Endothelial cell of umbilical vein (primary cell): ENCODE results near the gene CEP120. TPM values are rescaled to one million over a fixed set of nuclear protein-coding genes. Genes with fewer than 3 reads are reported as not detected.

Source experiments
- BruUV-seq: library from RNA; stranded (reverse); fragments of 400-500 nt; replicated peaks from 2 replicates; lab custom pipeline; 2021; lab: Mats Ljungman, UMichigan
- CTCF ChIA-PET: fragments of 300-600, 350-600 bp; sonication (Branson Sonifier 250); formaldehyde crosslinking; loops from one replicate; lab custom pipeline; 2021; ENCODE audit warnings: antibody characterized with exemption, inconsistent platforms; lab: Charles Lee
- POLR2A ChIA-PET: fragments of 300-600, 350-600 bp; sonication (Branson Sonifier 250); formaldehyde crosslinking; loops from one replicate; lab custom pipeline; 2021; ENCODE audit warnings: antibody characterized with exemption, inconsistent platforms; lab: Charles Lee
- DNase-seq: peaks from one replicate; pipeline ENCODE4 v3.0.0-alpha.2; 2011; ENCODE audit warnings: low read depth, low spot score
- FAIRE-seq: peaks from 2 replicates; lab custom pipeline; 2011; peaks lifted over from hg19 to GRCh38; lab: Jason Lieb, UNC
- H2AFZ ChIP-seq: 2 replicates; pipeline ENCODE4 v1.6.0; 2012; ENCODE audit warnings: low read depth, low read length, control low read depth, inconsistent platforms
- H3K27ac ChIP-seq: 2 replicates; pipeline ENCODE4 v1.5.1; 2011; ENCODE audit warnings: low read depth, mild to moderate bottlenecking, control low read depth, low read length, moderate library complexity; ENCODE audit not compliant: insufficient read depth
- H3K27me3 ChIP-seq, 2 experiments: 2 replicates each; pipeline versions ENCODE4 v1.6.0 to v1.6.1; 2011; ENCODE audit warnings: low read length in 2 of 2, mixed read lengths in 1 of 2; ENCODE audit not compliant: control insufficient read depth in 2 of 2, insufficient read depth in 2 of 2
- H3K36me3 ChIP-seq, 2 experiments: 2 replicates in 1 of 2; 3 replicates in 1 of 2; pipeline ENCODE4 v1.5.1; 2011; ENCODE audit warnings: low read length in 2 of 2, mild to moderate bottlenecking in 1 of 2, moderate library complexity in 1 of 2; ENCODE audit not compliant: control insufficient read depth in 2 of 2, insufficient read depth in 2 of 2; ENCODE audit errors: extremely low read depth in 1 of 2
- H3K4me1 ChIP-seq: 3 replicates; pipeline ENCODE4 v1.5.1; 2011; ENCODE audit warnings: mild to moderate bottlenecking, low read length; ENCODE audit not compliant: control insufficient read depth, insufficient read depth; ENCODE audit errors: extremely low read depth
- H3K4me2 ChIP-seq: 2 replicates; pipeline ENCODE4 v1.6.1; 2011; ENCODE audit warnings: low read length, control low read depth, mixed read lengths; ENCODE audit not compliant: insufficient read depth
- H3K4me3 ChIP-seq, 3 experiments: fragments of 200-600 bp in 1 of 3; sonication (generic), shearing (Covaris generic) in 1 of 3; replicated peaks in 1 of 3; 2 replicates each; pipeline ENCODE4 v1.5.1; 2011 to 2016; ENCODE audit warnings: control low read depth in 3 of 3, low read length in 3 of 3, mild to moderate bottlenecking in 2 of 3, inconsistent platforms in 1 of 3, low read depth in 1 of 3, moderate library complexity in 1 of 3; ENCODE audit not compliant: insufficient read depth in 1 of 3
- H3K79me2 ChIP-seq: 2 replicates; pipeline ENCODE4 v1.6.0; 2012; ENCODE audit warnings: low read length, inconsistent platforms; ENCODE audit not compliant: control insufficient read depth, insufficient read depth
- H3K9ac ChIP-seq: replicated peaks from 2 replicates; pipeline ENCODE3; 2011; ENCODE audit warnings: low read length, control low read depth; ENCODE audit not compliant: insufficient read depth; ENCODE audit errors: extremely low read depth
- H3K9me1 ChIP-seq: replicated peaks from 3 replicates; pipeline ENCODE4 v1.6.0; 2011; ENCODE audit warnings: mild to moderate bottlenecking, low read length; ENCODE audit not compliant: control insufficient read depth, insufficient read depth; ENCODE audit errors: extremely low read depth
- H3K9me3 ChIP-seq: replicated peaks from 2 replicates; pipeline ENCODE4 v1.5.1; 2012; ENCODE audit warnings: low read length, inconsistent platforms; ENCODE audit not compliant: control insufficient read depth, insufficient read depth
- H4K20me1 ChIP-seq: replicated peaks from 2 replicates; pipeline ENCODE3; 2011; ENCODE audit warnings: mild to moderate bottlenecking, low read length; ENCODE audit not compliant: control insufficient read depth, insufficient read depth; ENCODE audit errors: extremely low read depth
- CTCF ChIP-seq, 2 donors: IDR thresholded peaks; 1 replicate in 1 of 2; 2 replicates in 1 of 2; pipeline ENCODE4 v1.5.1; 2011; ENCODE audit warnings: low read length in 2 of 2, mild to moderate bottlenecking in 2 of 2, moderate library complexity in 2 of 2, control low read depth in 1 of 2, inconsistent platforms in 1 of 2, low read depth in 1 of 2; ENCODE audit not compliant: insufficient read depth in 1 of 2; ENCODE audit errors: extremely low read depth in 1 of 2
- EZH2 ChIP-seq: IDR thresholded peaks from 2 replicates; pipeline ENCODE4 v1.6.1; 2012; ENCODE audit warnings: borderline replicate concordance, low read depth, mild to moderate bottlenecking, moderate library complexity, low read length, inconsistent platforms; ENCODE audit not compliant: severe bottlenecking
- FOS ChIP-seq: IDR thresholded peaks from 2 replicates; pipeline ENCODE4 v1.6.1; 2011; ENCODE audit warnings: mild to moderate bottlenecking, low read length, moderate library complexity, borderline replicate concordance; ENCODE audit not compliant: insufficient read depth
- JUN ChIP-seq: IDR thresholded peaks from 2 replicates; pipeline ENCODE4 v1.6.1; 2011; ENCODE audit warnings: borderline replicate concordance, low read depth; ENCODE audit not compliant: insufficient read length, insufficient read depth
- MAX ChIP-seq: IDR thresholded peaks from 2 replicates; pipeline ENCODE4 v1.6.1; 2011; ENCODE audit not compliant: insufficient read depth, insufficient read length
- MYC ChIP-seq: IDR thresholded peaks from one replicate; pipeline ENCODE4 v1.6.1; 2011; ENCODE audit warnings: mild to moderate bottlenecking, low read depth, low read length
- POLR2A ChIP-seq: IDR thresholded peaks from 2 replicates; pipeline ENCODE4 v1.6.1; 2012; ENCODE audit warnings: low read depth, mild to moderate bottlenecking, control low read depth, low read length
- POLR2AphosphoS5 ChIP-seq: IDR thresholded peaks from 2 replicates; pipeline ENCODE4 v1.6.1; 2012; ENCODE audit warnings: low read depth, mild to moderate bottlenecking, control low read depth, low read length, moderate library complexity; ENCODE audit not compliant: insufficient read depth
- dilution Hi-C: fragments of 300-500 bp; cut with MboI; formaldehyde crosslinking; loops from one replicate; pipeline ENCODE4 v1.15.0; 2019; ENCODE audit warnings: low sequenced_read_pairs; ENCODE audit not compliant: extremely low pct_ligation_motif_present
- intact Hi-C: fragments of 100-400 bp; cut with micrococcal nuclease; formaldehyde crosslinking; loops from one replicate; pipeline ENCODE4 v1.10.0; 2022
- polyA plus RNA-seq, 4 experiments: library from polyadenylated mRNA; depleted of rRNA in 3 of 4; stranded (reverse) in 3 of 4; unstranded in 1 of 4; fragments of >200 nt; gene quantifications; 2 replicates each; pipeline versions ENCODE4 v1.2.1 to v1.2.3, GENCODE V29; 2011 to 2012; ENCODE audit warnings: missing spikeins in 1 of 4
- total RNA-seq: library from RNA; stranded (reverse); gene quantifications from 2 replicates; pipeline ENCODE4 v1.2.3, GENCODE V29; 2021

The CEP120 gene
- total and polyA plus RNA-seq, 2 donors (not counting 3 experiments of a cell fraction or from before 2014, with no cell fraction given): 6.6 to 18.8 TPM

GRCh38 chr5:123358304-123358703, 64.9 kb downstream of the CEP120 start:
- DNase-seq (no peak), FAIRE-seq (no peak)
- H3K9me3 ChIP-seq: no peaks in the 10 kb centered on the region
- CTCF ChIA-PET: interaction anchor here (1.1 to 1.7 kb wide), 2 partner anchors 10 to 842 kb away, joined by 3 to 4 read pairs; no protein-coding TSS in a partner anchor
- no peaks in the 10 kb centered on the region for H3K79me2 ChIP-seq
- H3K27me3 ChIP-seq: no peaks in the 10 kb centered on the region
- no peaks in the 10 kb centered on the region for H3K36me3 ChIP-seq
- H4K20me1 ChIP-seq: no peaks in the 10 kb centered on the region
- dilution Hi-C loops (no loop called here), intact Hi-C loops (no loop called here)
- H3K4me1 ChIP-seq: no peaks in the 10 kb centered on the region
- H3K9ac ChIP-seq: no peak overlapping the region
- no peak overlapping the region for H3K4me2 ChIP-seq
- no peaks in the 10 kb centered on the region for H3K9me1 ChIP-seq
- H3K4me3 ChIP-seq: no peak overlapping the region
- POLR2A ChIA-PET: no interaction called here
- TF ChIP-seq FOS (no peak), POLR2AphosphoS5 (no peak), POLR2A (no peak), MAX (no peak), JUN (no peak), EZH2 (no peak), MYC (no peak), CTCF (IDR thresholded peaks at IDR 0.05; ENCODE audit: extremely low read depth in 1 of 2, insufficient read depth in 1 of 2, low read depth in 1 of 2, low read length in 2 of 2) (no peak)
- no peak overlapping the region for H3K27ac ChIP-seq
- no TSS peak for BruUV-seq
- H2AFZ ChIP-seq: no peak overlapping the region
